Activated CD8-positive, alpha-beta memory T cell treated with anti-CD3 and anti-CD28 coated beads for 4 hours (primary cell): Measurements from ENCODE around the gene SLC13A1.
"Not testable (repeated sequence)": the region's sequence is repeated elsewhere in the genome, so short reads cannot be mapped to it uniquely, and the experiment has no call there.

Source experiments
- DNase-seq, 2 donors: peaks; one replicate each; pipeline ENCODE4 v3.0.0-alpha.2; 2020; ENCODE audit warnings: low read depth in 2 of 2

Gene SLC13A1

GRCh38 chr7:123126691-123127090, 73.1 kb downstream of the SLC13A1 start:
- DNase-seq = no peak

- DNase-seq = no peak
These were observed 73.6 kb downstream of the SLC13A1 start for GRCh38 chr7:123126171-123126570.

- no peak for DNase-seq
These were observed 74.5 kb downstream of the SLC13A1 start for GRCh38 chr7:123125231-123125630.

GRCh38 chr7:123122916-123123315, 76.9 kb downstream of the SLC13A1 start:
- no peak for DNase-seq

GRCh38 chr7:123120286-123120685, 79.5 kb downstream of the SLC13A1 start:
- no peak for DNase-seq

GRCh38 chr7:123115331-123115730, 84.4 kb downstream of the SLC13A1 start:
- DNase-seq = no peak

- no peak for DNase-seq
These were observed 85.5 kb downstream of the SLC13A1 start for GRCh38 chr7:123114288-123114687.

GRCh38 chr7:123112833-123113232, 86.9 kb downstream of the SLC13A1 start:
- DNase-seq = no peak

GRCh38 chr7:123099712-123100111, 100.1 kb downstream of the SLC13A1 start:
- DNase-seq = no peak

GRCh38 chr7:123096976-123097375, 102.8 kb downstream of the SLC13A1 start:
- DNase-seq = no peak

- DNase-seq = no peak
These were observed 103.3 kb downstream of the SLC13A1 start for GRCh38 chr7:123096434-123096833.

- DNase-seq = no peak
These were observed 109.3 kb downstream of the SLC13A1 start for GRCh38 chr7:123090456-123090855.

GRCh38 chr7:123086910-123087309, 112.9 kb downstream of the SLC13A1 start:
- not testable (repeated sequence) for DNase-seq

- DNase-seq = not testable (repeated sequence)
These were observed 114.9 kb downstream of the SLC13A1 start for GRCh38 chr7:123084861-123085260.

GRCh38 chr7:123079021-123079420, 120.7 kb downstream of the SLC13A1 start:
- DNase-seq = no peak

GRCh38 chr7:123075838-123076467, 123.8 kb downstream of the SLC13A1 start:
- DNase-seq = no peak

GRCh38 chr7:123070702-123071286, 129.0 kb downstream of the SLC13A1 start:
- no peak for DNase-seq

GRCh38 chr7:123067814-123068213, 132.0 kb downstream of the SLC13A1 start:
- DNase-seq = no peak
